ENCODE measurements around the gene PSMB9.

GRCh38 chr6:32882879-32883250, 28.9 kb downstream of the PSMB9 start:
- no peak for TF ChIP-seq CTCF (conservative IDR thresholded peaks at IDR 0.05; ENCODE audit: low read depth in 2 of 2)
- TF ChIP-seq NANOG (IDR thresholded peaks at IDR 0.05; ENCODE audit: borderline replicate concordance): no peak
- no peak for TF ChIP-seq POLR2AphosphoS5 (IDR thresholded peaks at IDR 0.05; ENCODE audit: low read depth)
- no peak for TF ChIP-seq REST (IDR thresholded peaks at IDR 0.05; ENCODE audit: unreplicated experiment)
- TF ChIP-seq JUNB (IDR thresholded peaks at IDR 0.05; ENCODE audit: unreplicated experiment): no peak
